Spleen (tissue), 11 donors: Measurements from ENCODE around the gene TMEM120B. TPM values are rescaled to one million over a fixed set of nuclear protein-coding genes. Genes with fewer than 3 reads are reported as not detected.
A peak's percentile ranks its signal among the peaks of the same experiment; 100 is the strongest.
"Not testable (repeated sequence)": the region's sequence is repeated elsewhere in the genome, so short reads cannot be mapped to it uniquely, and the experiment has no call there.

Source experiments
- DNase-seq: peaks from one replicate; pipeline ENCODE4 v3.0.0-alpha.2; 2020
- H3K27ac ChIP-seq, 8 donors: fragments of 200-600 bp; sonication (generic) in 7 of 8; 1 replicate in 4 of 8; 2 replicates in 4 of 8; pipeline versions ENCODE4 v1.5.0 to v1.8.0; 2016 to 2021; ENCODE audit warnings: inconsistent platforms in 4 of 8, mild to moderate bottlenecking in 4 of 8, moderate library complexity in 1 of 8
- H3K27me3 ChIP-seq, 7 donors: fragments of 200-600 bp; sonication (generic) in 6 of 7; replicated peaks in 1 of 7; 1 replicate in 4 of 7; 2 replicates in 3 of 7; pipeline versions ENCODE4 v1.5.0 to v1.8.0; 2016 to 2021; ENCODE audit warnings: inconsistent platforms in 3 of 7, mild to moderate bottlenecking in 1 of 7
- H3K36me3 ChIP-seq, 6 donors: fragments of 200-600 bp; sonication (generic) in 5 of 6; 1 replicate in 4 of 6; 2 replicates in 2 of 6; pipeline versions ENCODE4 v1.5.0 to v1.8.0; 2016 to 2021; ENCODE audit warnings: inconsistent platforms in 2 of 6
- H3K4me1 ChIP-seq, 6 donors: fragments of 200-600 bp; sonication (generic) in 5 of 6; 1 replicate in 3 of 6; 2 replicates in 3 of 6; pipeline versions ENCODE4 v1.5.0 to v1.8.0; 2016 to 2021; ENCODE audit warnings: inconsistent platforms in 3 of 6
- H3K4me3 ChIP-seq, 8 donors: fragments of 200-600 bp; sonication (generic) in 7 of 8; 1 replicate in 4 of 8; 2 replicates in 4 of 8; pipeline versions ENCODE4 v1.5.0 to v1.8.0; 2016 to 2021; ENCODE audit warnings: inconsistent platforms in 4 of 8, mild to moderate bottlenecking in 4 of 8, moderate library complexity in 2 of 8
- H3K9me3 ChIP-seq, 8 donors: fragments of 200-600 bp; sonication (generic) in 7 of 8; 1 replicate in 4 of 8; 2 replicates in 4 of 8; pipeline versions ENCODE4 v1.5.0 to v1.8.0; 2016 to 2021; ENCODE audit warnings: inconsistent platforms in 4 of 8
- CTCF ChIP-seq, 11 experiments: fragments of 200-600 bp in 7 of 11; fragments of 450-650 bp in 4 of 11; sonication (generic) in 4 of 11; IDR thresholded peaks in 8 of 11; conservative IDR thresholded peaks in 3 of 11; 1 replicate in 7 of 11; 2 replicates in 4 of 11; pipeline versions ENCODE4 v1.4.0 to v1.8.0; 2016 to 2021; ENCODE audit warnings: antibody characterized with exemption in 11 of 11, inconsistent platforms in 4 of 11, mild to moderate bottlenecking in 1 of 11
- POLR2A ChIP-seq, 3 donors: fragments of 450-650 bp; IDR thresholded peaks; one replicate each; pipeline ENCODE4 v1.5.1; 2017; ENCODE audit warnings: antibody characterized with exemption in 3 of 3, mild to moderate bottlenecking in 1 of 3
- POLR2AphosphoS5 ChIP-seq, 3 donors: sonication (generic); formaldehyde crosslinking; IDR thresholded peaks; one replicate each; pipeline ENCODE4 v1.5.1; 2017; ENCODE audit warnings: antibody characterized with exemption in 3 of 3
- WGBS, 5 donors: extraction: QIAGEN DNeasy Blood & Tissue Kit in 3 of 5; methylation state at CpG; one replicate each; pipeline versions ENCODE4 v1.1.5 to v1.1.7; 2013 to 2018; 5-methylcytosine and 5-hydroxymethylcytosine counted together
- intact Hi-C: fragments of 100-400 bp; cut with DNase I; formaldehyde crosslinking; loops from one replicate; pipeline ENCODE4 v1.15.0; 2023; ENCODE audit warnings: low total_unique reads
- polyA plus RNA-seq, 3 donors: library from polyadenylated mRNA; stranded (reverse); fragments of 200-250 nt; gene quantifications; one replicate each; pipeline ENCODE4 v1.2.1, GENCODE V29; 2013
- total RNA-seq, 7 donors: library from RNA; depleted of rRNA in 3 of 7; stranded (reverse); fragments of >200 nt in 3 of 7; fragmentation: NEBNext Ultra II Directional in 4 of 7; extraction: Animal tissue kit (Norgen Biotek cat#: 25700) in 4 of 7; gene quantifications; one replicate each; pipeline versions ENCODE4 v1.1.0 to v1.2.1, GENCODE V29; 2016 to 2021
- donor health status: healthy with polysubstance abuse.
- donor health status: DM: no; HTN: no; CAD: no; lungs with moderate emphysema.
- donor health status: DM: no; HTN: no; CAD: no.
- donor health status: Bipolar disorder and iron deficiency.
- donor health status: healthy.
- donor health status: DM: no; HTN: no; CAD: no.
- donor health status: DM: yes; HTN: yes; CAD: no.

TMEM120B gene
- total and polyA plus RNA-seq, 10 donors = 2.9 to 8.9 (median 5.8) TPM

GRCh38 chr12:121789233-121789781 is 76.8 kb downstream of the TMEM120B start:
- TF ChIP-seq POLR2A (IDR thresholded peaks at IDR 0.05) = peak in 1 of 3 donors; percentile 27
- peak; percentile 84 to 88 (median 85) for TF ChIP-seq POLR2AphosphoS5 (IDR thresholded peaks at IDR 0.05)
- TF ChIP-seq CTCF (IDR thresholded peaks at IDR 0.05 in 8 of 11, conservative IDR thresholded peaks at IDR 0.05 in 3 of 11) = peak in 4 of 11 experiments; percentile 20 to 41 (median 28)
- Histone ChIP-seq H3K27ac (peak overlapping the region; percentile 93 to 100 (median 100)), H3K9me3 (no peaks in the 10 kb centered on the region), H3K27me3 (no peaks in the 10 kb centered on the region), H3K36me3 (peaks cover 0 to 17% (median 0%) of the 10 kb centered on the region in 6 donors), H3K4me1 (peaks cover 71 to 100% (median 99%) of the 10 kb centered on the region in 6 donors), H3K4me3 (peak overlapping the region in 7 of 8 donors; percentile 6 to 80 (median 26))
- 3 to 16% (median 8%) methylated on average over 11 to 13 of the region's 13 CpGs for WGBS, 5 donors
- DNase-seq = peak; percentile 93
- intact Hi-C loops = no loop called here

- H3K4me3 ChIP-seq = peak overlapping the region in 7 of 8 donors; percentile 6 to 80 (median 26)
- peaks cover 71 to 100% (median 99%) of the 10 kb centered on the region in 6 donors for H3K4me1 ChIP-seq
- peaks cover 0 to 18% (median 0%) of the 10 kb centered on the region in 6 donors for H3K36me3 ChIP-seq
- DNase-seq = peak; percentile 99
- H3K27me3 ChIP-seq = no peaks in the 10 kb centered on the region
- 20 to 45% (median 25%) methylated on average over 18 to 28 of the region's 28 CpGs for WGBS, 5 donors
- intact Hi-C loops = loop anchor here (5.0 kb wide), 1 partner anchor 93 kb away; no protein-coding TSS in a partner anchor
- peak overlapping the region; percentile 93 to 100 (median 100) for H3K27ac ChIP-seq
- no peaks in the 10 kb centered on the region for H3K9me3 ChIP-seq
- TF ChIP-seq POLR2AphosphoS5 (IDR thresholded peaks at IDR 0.05) = peak; percentile 77 to 90 (median 86)
- TF ChIP-seq POLR2A (IDR thresholded peaks at IDR 0.05) = peak in 2 of 3 donors; percentile 28 to 30
- peak in 3 of 11 experiments; percentile 15 to 32 (median 18) for TF ChIP-seq CTCF (IDR thresholded peaks at IDR 0.05 in 8 of 11, conservative IDR thresholded peaks at IDR 0.05 in 3 of 11)
Measured at GRCh38 chr12:121789800-121790728, 77.5 kb downstream of the TMEM120B start.

GRCh38 chr12:121790785-121791184 is 78.2 kb downstream of the TMEM120B start:
- peaks cover 0 to 24% (median 5%) of the 10 kb centered on the region in 6 donors for H3K36me3 ChIP-seq
- DNase-seq, H3K9me3 ChIP-seq, H3K27me3 ChIP-seq: not testable (repeated sequence)
- peaks cover 69 to 100% (median 99%) of the 10 kb centered on the region in 6 donors for H3K4me1 ChIP-seq
- 76 to 83% (median 80%) methylated on average over 8 of the region's 8 CpGs for WGBS, 5 donors
- H3K27ac ChIP-seq = peak overlapping the region; percentile 93 to 100 (median 100)
- intact Hi-C loops = loop anchor here (5.0 kb wide), 1 partner anchor 93 kb away; no protein-coding TSS in a partner anchor
- peak overlapping the region in 1 of 8 donors; percentile 80 for H3K4me3 ChIP-seq

GRCh38 chr12:121791671-121792551 is 79.4 kb downstream of the TMEM120B start:
- intact Hi-C loops = loop anchor here (5.0 kb wide), 1 partner anchor 95 kb away; no protein-coding TSS in a partner anchor
- peak in 1 of 3 donors; percentile 6 for TF ChIP-seq POLR2AphosphoS5 (IDR thresholded peaks at IDR 0.05)
- TF ChIP-seq POLR2A (IDR thresholded peaks at IDR 0.05) = no peak
- DNase-seq = peak; percentile 80
- Histone ChIP-seq H3K4me3 (peak overlapping the region; percentile 51 to 80 (median 67)), H3K36me3 (peaks cover 0 to 27% (median 11%) of the 10 kb centered on the region in 6 donors), H3K9me3 (no peaks in the 10 kb centered on the region), H3K27ac (peak overlapping the region; percentile 93 to 100 (median 100)), H3K4me1 (peaks cover 73 to 100% (median 99%) of the 10 kb centered on the region in 6 donors), H3K27me3 (no peaks in the 10 kb centered on the region)
- WGBS, 5 donors = 30 to 46% (median 39%) methylated on average over 13 to 14 of the region's 14 CpGs
